HepG2 (cell line): ENCODE results near the gene HPS6. TPM values are rescaled to one million over a fixed set of nuclear protein-coding genes. Genes with fewer than 3 reads are reported as not detected.

Experiments
- BORCS8-MEF2B ChIP-seq: sonication (generic); formaldehyde crosslinking; IDR thresholded peaks from 2 replicates; pipeline ENCODE4 v1.8.0; 2022; ENCODE audit warnings: mild to moderate bottlenecking, missing genetic modification reagents
- HNRNPK ChIP-seq: fragments of 200-400 bp; formaldehyde crosslinking; IDR thresholded peaks from 2 replicates; pipeline ENCODE4 v1.6.1; 2018; ENCODE audit warnings: low read length, low read depth, moderate library complexity, mild to moderate bottlenecking; ENCODE audit not compliant: poor library complexity, severe bottlenecking
- MZF1 ChIP-seq: sonication (generic); formaldehyde crosslinking; IDR thresholded peaks from 2 replicates; pipeline ENCODE4 v1.8.1; 2023; ENCODE audit warnings: mild to moderate bottlenecking, missing genetic modification reagents, borderline replicate concordance
- RAD21 ChIP-seq: fragments of 450-650 bp; formaldehyde crosslinking; IDR thresholded peaks from 2 replicates; pipeline ENCODE4 v1.5.0; 2020; ENCODE audit warnings: mild to moderate bottlenecking
- RARG ChIP-seq: sonication (generic); formaldehyde crosslinking; IDR thresholded peaks from 2 replicates; pipeline ENCODE4 v1.4.0; 2020; ENCODE audit warnings: low read depth, mild to moderate bottlenecking, missing genetic modification reagents
- REXO4 ChIP-seq: sonication (generic); formaldehyde crosslinking; IDR thresholded peaks from 2 replicates; pipeline ENCODE4 v1.8.0; 2022; ENCODE audit warnings: missing genetic modification reagents, mild to moderate bottlenecking, borderline replicate concordance
- RNF219 ChIP-seq: sonication (generic); formaldehyde crosslinking; IDR thresholded peaks from 2 replicates; pipeline ENCODE4 v1.5.0; 2020; ENCODE audit warnings: mild to moderate bottlenecking, missing genetic modification reagents
- SNAPC2 ChIP-seq: sonication (generic); formaldehyde crosslinking; IDR thresholded peaks from 2 replicates; pipeline ENCODE4 v1.8.1; 2022; ENCODE audit warnings: mild to moderate bottlenecking, missing genetic modification reagents
- SRSF9 ChIP-seq: fragments of 200-400 bp; formaldehyde crosslinking; IDR thresholded peaks from 2 replicates; pipeline ENCODE4 v1.6.1; 2018; ENCODE audit warnings: borderline replicate concordance, mild to moderate bottlenecking, low read depth, low read length; ENCODE audit not compliant: insufficient read depth, poor library complexity, severe bottlenecking
- ZBTB7A ChIP-seq: sonication (generic); formaldehyde crosslinking; IDR thresholded peaks from 2 replicates; pipeline ENCODE4 v1.8.0; 2022; ENCODE audit warnings: mild to moderate bottlenecking, missing genetic modification reagents
- ZC3H4 ChIP-seq: sonication (generic); formaldehyde crosslinking; IDR thresholded peaks from 2 replicates; pipeline ENCODE4 v1.4.0; 2020; ENCODE audit warnings: missing genetic modification reagents, borderline replicate concordance
- ZNF318 ChIP-seq: sonication (generic); formaldehyde crosslinking; IDR thresholded peaks from 2 replicates; pipeline ENCODE4 v1.4.0; 2020; ENCODE audit warnings: mild to moderate bottlenecking, missing genetic modification reagents
- ZNF33B ChIP-seq: sonication (generic); formaldehyde crosslinking; IDR thresholded peaks from 2 replicates; pipeline ENCODE4 v1.5.1; 2020; ENCODE audit warnings: mild to moderate bottlenecking, missing genetic modification reagents
- ZNF501 ChIP-seq: sonication (generic); formaldehyde crosslinking; IDR thresholded peaks from 2 replicates; pipeline ENCODE4 v1.5.1; 2020; ENCODE audit warnings: mild to moderate bottlenecking, moderate library complexity, missing genetic modification reagents
- ZNF510 ChIP-seq: sonication (generic); formaldehyde crosslinking; IDR thresholded peaks from 2 replicates; pipeline ENCODE4 v1.4.0; 2020; ENCODE audit warnings: low read depth, mild to moderate bottlenecking, missing genetic modification reagents
- ZNF597 ChIP-seq: sonication (generic); formaldehyde crosslinking; IDR thresholded peaks from 2 replicates; pipeline ENCODE4 v1.5.0; 2020; ENCODE audit warnings: missing genetic modification reagents
- ZNF598 ChIP-seq: sonication (generic); formaldehyde crosslinking; IDR thresholded peaks from 2 replicates; pipeline ENCODE4 v1.5.1; 2020; ENCODE audit warnings: mild to moderate bottlenecking, missing genetic modification reagents, borderline replicate concordance
- ZNF672 ChIP-seq: sonication (generic); formaldehyde crosslinking; IDR thresholded peaks from 2 replicates; pipeline ENCODE4 v1.8.1; 2022; ENCODE audit warnings: missing genetic modification reagents
- polyA plus RNA-seq, 8 experiments: library from polyadenylated mRNA; depleted of rRNA in 3 of 8; stranded (reverse) in 7 of 8; unstranded in 1 of 8; fragments of >200 nt; fragmentation: Illumina TruSeq in 4 of 8; extraction: Trizol in 4 of 8; gene quantifications; 2 replicates each; pipeline versions ENCODE4 v1.2.1 to v1.2.3, GENCODE V29; 2011 to 2016; ENCODE audit warnings: low read depth in 4 of 8, missing spikeins in 1 of 8, mixed read lengths in 1 of 8; ENCODE audit not compliant: insufficient read depth in 1 of 8
- total RNA-seq, 5 experiments: library from RNA; depleted of rRNA; stranded (reverse); fragments of >200 nt; fragmentation: Illumina TruSeq; extraction: Trizol; gene quantifications; 2 replicates each; pipeline ENCODE4 v1.2.3, GENCODE V29; 2016; ENCODE audit warnings: low read depth in 1 of 5

Gene HPS6
- total and polyA plus RNA-seq, 2 of the 13 experiments (the other 11 are each of a cell fraction or from before 2014, with no cell fraction given) = 2.9 to 14.9 TPM

- TF ChIP-seq ZNF597 (CRISPR knock-in tag) = no peak
- TF ChIP-seq RARG (CRISPR knock-in tag) = no peak
- no peak for TF ChIP-seq ZNF672 (CRISPR knock-in tag)
- 0 out of 2 replicates have a peak, but pooled peaks have one; percentile 50 for TF ChIP-seq ZNF598 (CRISPR knock-in tag)
- no peak for TF ChIP-seq ZC3H4 (CRISPR knock-in tag)
- TF ChIP-seq ZNF510 = no peak
- TF ChIP-seq BORCS8-MEF2B (CRISPR knock-in tag) = peak; percentile 32; the same call in 1 of the 2 replicates
- TF ChIP-seq HNRNPK = peak; percentile 61
- TF ChIP-seq RNF219 (CRISPR knock-in tag) = no peak
- peak; percentile 67; the same call in 1 of the 2 replicates for TF ChIP-seq ZNF501 (CRISPR knock-in tag)
- no peak for TF ChIP-seq SNAPC2 (CRISPR knock-in tag)
- TF ChIP-seq ZNF318 = no peak
- TF ChIP-seq SRSF9 = no peak
- TF ChIP-seq RAD21 = peak; percentile 8; the same call in 1 of the 2 replicates
- no peak; the same call in 1 of the 2 replicates for TF ChIP-seq ZNF33B (CRISPR knock-in tag)
- no peak for TF ChIP-seq MZF1 (CRISPR knock-in tag)
- no peak for TF ChIP-seq REXO4 (CRISPR knock-in tag)
- TF ChIP-seq ZBTB7A (CRISPR knock-in tag) = peak; percentile 74; the same call in 1 of the 2 replicates
Measured at GRCh38 chr10:102064868-102065560, at the start of gene HPS6 (continued).
